HG03280 (cell line): ENCODE results near the gene RPAP3.

Experiments
- ATAC-seq: cut with Tn5 transposase; IDR thresholded peaks from one replicate; pipeline ENCODE4 v1.9.1; 2021; ENCODE audit warnings: mild to moderate bottlenecking, moderate library complexity; ENCODE audit not compliant: unreplicated experiment

The RPAP3 gene

GRCh38 chr12:47743311-47743860 lies 37.6 kb upstream of the RPAP3 start:
- no peak for ATAC-seq

GRCh38 chr12:47742253-47742825 lies 36.5 kb upstream of the RPAP3 start:
- no peak for ATAC-seq

- no peak for ATAC-seq
These were observed 35.5 kb upstream of the RPAP3 start for GRCh38 chr12:47741340-47741703.

GRCh38 chr12:47740606-47741339 lies 34.9 kb upstream of the RPAP3 start:
- ATAC-seq, result no peak

GRCh38 chr12:47739979-47740378 lies 34.1 kb upstream of the RPAP3 start:
- ATAC-seq, result no peak

- ATAC-seq, result no peak
These were observed 33.5 kb upstream of the RPAP3 start for GRCh38 chr12:47739297-47739696.

- ATAC-seq, result no peak
These were observed 32.2 kb upstream of the RPAP3 start for GRCh38 chr12:47737936-47738594.

GRCh38 chr12:47736877-47737676 lies 31.2 kb upstream of the RPAP3 start:
- ATAC-seq, result no peak

GRCh38 chr12:47736216-47736615 lies 30.4 kb upstream of the RPAP3 start:
- ATAC-seq, result no peak

- ATAC-seq, result no peak
These were observed 29.8 kb upstream of the RPAP3 start for GRCh38 chr12:47735649-47736048.

- no peak for ATAC-seq
These were observed 29.1 kb upstream of the RPAP3 start for GRCh38 chr12:47734725-47735480.

GRCh38 chr12:47733142-47733541 lies 27.3 kb upstream of the RPAP3 start:
- no peak for ATAC-seq

- no peak for ATAC-seq
These were observed 26.7 kb upstream of the RPAP3 start for GRCh38 chr12:47732504-47732903.

- ATAC-seq, result no peak
These were observed 25.9 kb upstream of the RPAP3 start for GRCh38 chr12:47731723-47732122.

GRCh38 chr12:47730341-47730744 lies 24.5 kb upstream of the RPAP3 start:
- ATAC-seq, result no peak

GRCh38 chr12:47729233-47729632 lies 23.4 kb upstream of the RPAP3 start:
- no peak for ATAC-seq

GRCh38 chr12:47725893-47726292 lies 20.1 kb upstream of the RPAP3 start:
- no peak for ATAC-seq

- no peak for ATAC-seq
These were observed 19.4 kb upstream of the RPAP3 start, which contains the start of gene ENDOU for GRCh38 chr12:47725091-47725772. TSS of gene ENDOU (minus strand) at chr12:47725490. CDS start at chr12:47725413, 77 bp downstream.

- no peak for ATAC-seq
These were observed 17.3 kb upstream of the RPAP3 start for GRCh38 chr12:47722941-47723631.
